GM21825 (cell line): Measurements from ENCODE around the gene TMEFF2.
"Not testable (repeated sequence)": the region's sequence is repeated elsewhere in the genome, so short reads cannot be mapped to it uniquely, and the experiment has no call there.

Experiments
- ATAC-seq: cut with Tn5 transposase; IDR thresholded peaks from one replicate; pipeline ENCODE4 v1.9.1; 2021; ENCODE audit warnings: mild to moderate bottlenecking, moderate library complexity; ENCODE audit not compliant: unreplicated experiment

The TMEFF2 gene

DNA sequence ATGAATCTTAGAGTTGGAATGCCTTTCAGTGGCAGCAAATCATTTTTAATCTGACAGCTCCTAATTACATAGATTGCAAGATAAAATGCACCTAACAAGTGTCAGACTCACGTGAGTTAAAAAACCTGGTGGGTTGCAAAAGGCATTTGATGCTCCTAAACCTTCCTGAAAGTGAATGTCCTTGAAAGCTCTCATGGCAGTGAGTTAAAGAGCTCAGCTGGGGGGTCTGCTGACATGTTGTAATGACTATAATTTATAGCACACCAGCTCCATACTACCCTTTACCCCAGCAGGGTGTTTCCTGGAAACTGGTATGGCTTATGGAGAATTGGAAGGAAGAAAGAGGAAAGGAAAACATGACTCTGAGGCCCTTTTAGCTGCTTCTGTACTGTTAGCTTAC lies 256.0 kb downstream of the TMEFF2 start:
- ATAC-seq: no peak

DNA sequence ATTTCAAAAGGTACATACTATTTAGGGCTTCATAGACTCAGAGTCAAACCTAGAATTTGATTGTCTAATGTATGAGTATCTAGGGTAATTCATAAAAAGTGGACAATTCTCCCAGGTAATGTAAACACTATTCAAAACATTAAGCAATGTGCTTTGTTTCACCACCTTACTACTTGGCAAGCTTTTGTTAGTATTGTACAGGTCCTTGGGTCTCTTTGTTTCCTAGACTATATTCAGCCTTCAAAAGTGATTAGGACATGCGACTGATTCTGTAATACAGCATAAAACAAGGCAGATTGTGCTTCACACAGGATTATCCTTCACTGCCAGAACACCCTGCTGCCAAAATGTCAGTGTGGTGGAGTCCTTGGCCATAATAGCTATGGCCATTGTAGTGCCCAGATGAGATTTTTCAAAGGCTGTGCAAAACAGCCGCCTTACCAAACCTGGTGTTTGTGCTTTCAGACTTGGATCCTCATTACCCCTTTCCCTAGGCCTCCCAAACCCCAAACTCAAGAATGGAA lies 257.8 kb downstream of the TMEFF2 start:
- ATAC-seq: no peak

- ATAC-seq: no peak
Measured at GRCh38 chr2:191935247-191935646, 259.5 kb downstream of the TMEFF2 start.

DNA sequence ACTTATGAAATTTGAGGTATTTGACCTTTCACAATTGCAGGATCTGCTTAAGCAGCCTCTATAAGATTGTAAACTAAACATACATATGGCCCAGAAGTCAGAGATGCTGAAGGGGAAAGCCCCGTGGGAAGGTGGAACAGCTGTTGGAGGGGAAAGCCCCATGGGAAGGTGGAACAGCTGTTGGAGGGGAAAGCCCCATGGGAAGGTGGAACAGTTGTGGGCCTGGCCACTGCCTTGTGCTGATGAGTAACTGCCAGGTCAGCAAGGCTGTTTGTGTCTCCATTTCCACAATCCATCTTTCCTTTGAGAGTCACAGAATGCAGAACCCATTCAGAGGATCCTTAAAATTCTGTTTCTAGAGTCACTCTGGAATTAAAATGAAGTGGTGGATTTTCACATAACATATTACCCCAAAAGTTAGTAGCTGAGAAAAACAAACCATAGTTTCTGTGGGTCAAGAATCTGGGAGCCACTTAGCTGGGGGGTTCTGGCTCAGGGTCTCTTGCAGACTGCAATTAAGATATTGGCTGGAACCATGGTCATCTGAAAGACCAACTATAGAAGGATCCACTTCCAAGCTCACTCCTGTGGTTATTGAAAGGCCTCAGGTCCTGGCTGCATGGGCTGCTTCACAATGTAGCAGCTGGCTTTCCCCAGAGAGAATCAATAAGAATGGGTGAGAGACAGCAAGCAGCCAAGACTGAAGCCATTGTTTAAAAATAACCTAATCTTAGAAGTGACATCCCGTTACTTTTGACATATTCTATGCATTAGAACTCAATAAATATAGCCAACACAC lies 261.2 kb downstream of the TMEFF2 start:
- ATAC-seq: peak; percentile 97

GRCh38 chr2:191932286-191932685 lies 262.4 kb downstream of the TMEFF2 start:
- ATAC-seq: no peak

DNA sequence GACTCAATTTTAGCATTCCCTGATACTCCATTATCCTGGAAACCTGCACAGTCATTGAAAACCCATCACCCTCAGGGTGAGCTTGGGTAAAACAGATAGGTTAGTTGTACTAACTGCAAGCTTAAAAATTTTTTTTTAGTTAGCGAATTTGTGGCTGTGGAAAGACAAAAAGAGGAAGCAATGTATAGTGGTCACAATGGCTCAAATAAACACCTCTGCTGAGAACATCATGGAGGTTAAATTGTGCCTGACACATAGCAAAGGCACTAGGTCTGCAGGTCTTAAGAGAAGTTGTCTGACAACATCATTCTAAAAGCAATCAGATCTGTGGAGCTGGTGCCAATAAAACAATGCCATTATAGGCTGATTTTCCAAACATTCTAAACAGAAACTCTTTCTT lies 263.4 kb downstream of the TMEFF2 start:
- no peak for ATAC-seq

DNA sequence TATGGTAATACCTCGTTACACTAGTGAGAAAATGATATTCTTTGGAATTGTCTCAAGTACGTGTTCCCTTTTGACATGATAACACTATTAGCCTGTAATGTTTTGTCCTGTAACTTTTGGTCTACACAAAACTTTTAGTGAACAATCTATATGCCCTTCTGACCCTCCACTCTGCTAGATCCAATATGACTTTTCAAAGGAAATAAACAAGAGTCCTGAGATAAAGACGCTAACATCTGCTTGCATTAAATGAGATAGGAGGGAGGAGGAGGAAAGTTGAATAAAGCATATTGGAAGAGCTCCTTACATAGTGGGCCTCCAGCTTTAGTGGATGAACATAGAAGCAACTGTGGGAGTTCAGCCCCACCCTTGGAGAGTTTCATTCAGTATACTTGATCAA lies 264.5 kb downstream of the TMEFF2 start:
- ATAC-seq: no peak

GRCh38 chr2:191929288-191929687 lies 265.4 kb downstream of the TMEFF2 start:
- no peak for ATAC-seq

DNA sequence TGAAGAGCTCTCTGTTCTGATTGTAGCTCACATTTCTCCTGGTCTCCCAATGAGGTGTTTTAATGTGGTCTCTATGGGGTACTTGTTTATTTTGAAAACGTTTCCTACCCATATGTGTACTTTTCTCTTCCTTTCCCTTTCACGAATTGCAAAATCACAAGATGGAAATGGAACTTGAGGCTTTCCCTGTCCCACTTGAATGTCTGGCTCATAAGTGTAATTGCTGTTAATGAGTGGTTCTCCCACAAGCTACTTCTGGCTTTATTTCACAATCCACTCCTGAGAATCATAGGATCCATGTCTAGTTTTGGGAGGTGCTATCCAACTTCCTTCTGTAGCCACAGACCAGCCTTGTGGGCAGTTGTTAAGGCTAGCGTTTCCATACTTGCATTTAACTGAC lies 266.7 kb downstream of the TMEFF2 start:
- no peak for ATAC-seq

GRCh38 chr2:191927319-191927867 lies 267.3 kb downstream of the TMEFF2 start:
- ATAC-seq: no peak

DNA sequence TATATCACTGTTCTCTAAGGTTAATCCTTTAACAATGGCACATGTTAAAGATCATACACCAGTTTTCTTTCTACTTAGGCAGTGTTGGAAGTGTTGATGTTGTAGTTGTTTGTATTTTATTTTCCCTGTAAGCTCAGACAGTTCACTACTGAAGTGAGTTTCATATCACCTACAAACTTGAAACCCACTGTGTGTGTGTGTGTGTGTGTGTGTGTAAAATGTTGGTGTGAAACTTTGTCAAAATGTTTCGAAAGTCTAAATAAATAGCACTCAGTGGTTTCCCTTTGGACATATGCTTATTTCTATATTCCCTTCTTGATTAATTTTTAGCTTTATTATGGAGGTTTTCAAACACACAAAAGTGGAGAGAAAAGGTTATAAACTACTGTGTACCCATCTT lies 268.1 kb downstream of the TMEFF2 start:
- no peak for ATAC-seq

- no peak for ATAC-seq
Measured at GRCh38 chr2:191923652-191923997, 271.1 kb downstream of the TMEFF2 start.

- peak; percentile 99 for ATAC-seq
Measured at GRCh38 chr2:191922736-191923651, 271.7 kb downstream of the TMEFF2 start.

DNA sequence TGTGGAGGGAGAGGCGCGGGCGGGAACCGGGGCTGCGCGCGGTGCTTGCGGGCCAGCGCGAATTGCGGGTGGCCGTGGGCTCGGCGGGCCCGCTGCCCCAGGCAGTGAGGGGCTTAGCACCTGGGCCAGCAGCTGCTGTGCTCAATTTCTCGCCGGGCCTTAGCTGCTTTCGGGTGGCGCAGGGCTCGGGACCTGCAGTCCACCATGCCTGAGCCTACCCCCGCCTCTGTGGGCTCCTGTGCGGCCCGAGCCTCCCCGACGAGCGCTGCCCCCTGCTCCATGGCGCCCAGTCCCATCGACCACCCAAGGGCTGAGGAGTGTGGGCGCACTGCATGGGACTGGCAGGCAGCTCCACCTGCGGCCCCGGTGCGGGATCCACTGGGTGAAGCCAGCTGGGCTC lies 273.1 kb downstream of the TMEFF2 start:
- not testable (repeated sequence) for ATAC-seq

GRCh38 chr2:191920502-191920901 lies 274.2 kb downstream of the TMEFF2 start:
- ATAC-seq: no peak

DNA sequence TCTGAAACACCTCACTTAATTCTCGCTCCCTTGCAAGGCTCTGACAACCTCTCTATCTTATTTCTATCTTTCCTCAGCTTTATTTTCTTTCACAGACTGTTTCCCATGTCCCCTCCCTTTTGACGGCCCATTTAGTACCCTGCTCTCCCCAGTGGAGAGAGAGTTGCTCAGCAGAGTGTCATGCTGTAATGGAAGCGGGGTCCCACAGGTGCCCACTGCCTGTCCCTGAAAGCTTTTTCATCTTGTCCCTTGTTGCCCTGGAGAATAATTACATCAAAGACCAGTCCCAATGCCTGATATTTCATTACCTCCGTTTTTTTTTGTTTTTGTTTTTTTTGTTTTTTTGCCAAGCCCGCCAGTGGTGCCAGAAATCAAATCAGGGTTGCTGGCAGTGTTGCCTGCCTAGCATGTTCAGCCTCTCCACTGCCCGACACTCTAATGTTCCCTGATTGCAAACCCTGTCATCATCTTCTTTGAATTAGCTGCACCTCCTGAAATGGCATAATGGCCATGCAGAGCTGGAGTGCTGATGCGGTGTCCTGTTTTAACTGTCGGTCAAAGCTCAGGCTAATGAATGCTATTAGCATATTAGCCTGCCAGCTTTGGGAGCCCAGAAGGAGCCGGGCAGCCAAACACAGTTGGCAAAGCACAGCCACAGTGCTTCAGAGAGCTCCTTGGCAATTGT lies 276.6 kb downstream of the TMEFF2 start:
- ATAC-seq: no peak

DNA sequence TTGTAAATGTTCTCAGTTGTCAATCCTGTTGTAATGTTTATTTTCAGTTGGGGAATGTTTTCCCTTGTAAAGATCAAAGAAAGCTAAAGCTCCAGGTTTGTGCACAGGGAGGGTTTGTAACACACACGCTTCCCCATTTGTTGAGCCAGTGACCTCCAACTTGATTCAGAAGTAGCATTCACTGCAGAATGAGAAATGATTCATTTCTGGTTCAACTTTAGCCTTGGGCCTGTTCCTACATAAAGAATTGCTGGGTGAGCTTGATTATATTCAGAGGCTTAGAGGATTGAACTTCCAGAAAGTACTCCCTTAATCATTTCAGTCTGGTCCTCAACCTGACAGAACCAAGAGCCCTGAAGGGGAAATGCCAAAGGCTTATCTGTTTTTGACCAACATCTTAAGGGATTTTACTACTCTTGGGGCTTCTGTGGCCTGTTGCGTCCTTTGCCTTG lies 277.3 kb downstream of the TMEFF2 start:
- no peak for ATAC-seq

DNA sequence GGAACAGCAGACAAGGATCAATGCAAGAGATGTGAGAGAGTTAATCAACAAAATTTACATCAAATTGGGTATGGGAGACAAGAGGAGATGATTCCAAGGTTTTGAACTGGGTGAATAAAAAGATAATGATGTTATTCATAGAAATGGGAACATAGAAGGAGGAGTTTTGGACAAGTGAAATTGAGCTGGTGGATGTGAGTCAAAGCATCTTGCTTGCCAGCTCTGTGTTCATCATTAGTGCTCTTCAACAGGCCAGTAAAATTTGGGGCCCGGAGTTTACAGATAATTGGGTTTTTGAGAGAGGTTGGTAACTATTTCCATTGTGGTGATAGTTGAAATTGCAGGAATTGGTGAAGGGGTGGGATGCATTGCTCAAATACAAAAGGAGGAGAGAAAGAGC lies 277.9 kb downstream of the TMEFF2 start:
- no peak for ATAC-seq

- no peak for ATAC-seq
Measured at GRCh38 chr2:191915750-191916149, 279.0 kb downstream of the TMEFF2 start.

DNA sequence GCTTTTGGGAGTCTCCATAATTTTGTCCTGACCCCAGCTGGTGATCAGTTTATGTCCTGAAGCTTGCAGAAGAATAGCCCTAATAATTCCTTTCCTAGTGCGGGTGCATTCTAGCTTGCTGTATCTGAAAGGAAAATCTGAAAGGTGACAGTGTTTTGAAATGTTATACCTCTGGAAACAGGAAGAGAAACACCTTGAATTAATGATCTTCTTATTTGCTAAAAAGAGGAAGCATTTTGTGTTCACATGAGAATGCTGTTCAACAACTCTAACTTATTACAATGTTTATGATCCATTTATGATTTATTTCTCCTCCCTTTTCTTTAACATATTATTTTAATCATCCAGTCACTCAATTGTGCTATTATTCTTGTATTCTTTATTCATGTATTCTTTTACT lies 280.9 kb downstream of the TMEFF2 start:
- ATAC-seq: no peak

DNA sequence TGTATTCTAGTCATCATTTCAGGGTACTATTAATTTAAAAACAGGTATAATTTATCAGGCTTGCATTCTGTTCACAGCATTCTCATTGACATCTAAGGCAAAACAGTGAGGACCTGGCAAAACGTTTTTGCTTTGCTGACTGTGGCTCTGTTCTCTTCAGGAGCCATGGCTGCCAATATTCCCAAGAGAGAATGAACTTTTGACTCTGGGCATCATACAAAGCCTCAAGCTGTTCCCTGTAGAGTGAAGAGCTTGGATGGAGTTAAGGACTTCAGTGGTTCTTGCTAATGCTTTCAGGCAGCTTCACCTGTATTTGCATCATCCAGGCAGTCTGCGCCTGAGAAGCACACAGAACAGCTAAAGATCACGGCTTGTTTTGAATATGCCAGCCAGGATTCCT lies 282.0 kb downstream of the TMEFF2 start:
- no peak for ATAC-seq
